NCI-H1436 treated with DMSO at 0.1 percent for 48 hours (cell line): Measurements from ENCODE around the gene ANKRD63.

Experiments
- DNase-seq: peaks from one replicate; lab custom pipeline; 2025; lab: John Stamatoyannopoulos, UW

Gene ANKRD63

GRCh38 chr15:40257656-40258450, 25.0 kb downstream of the ANKRD63 start:
- no peak for DNase-seq

- DNase-seq = no peak
Observed at GRCh38 chr15:40256638-40257235, 26.1 kb downstream of the ANKRD63 start.

GRCh38 chr15:40255033-40255432, 27.8 kb downstream of the ANKRD63 start:
- DNase-seq = no peak

- DNase-seq = no peak
Observed at GRCh38 chr15:40254452-40254851, 28.4 kb downstream of the ANKRD63 start.

- no peak for DNase-seq
Observed at GRCh38 chr15:40253167-40253790, 29.6 kb downstream of the ANKRD63 start.

GRCh38 chr15:40252438-40253166, 30.3 kb downstream of the ANKRD63 start:
- no peak for DNase-seq

GRCh38 chr15:40252141-40252437, 30.8 kb downstream of the ANKRD63 start:
- DNase-seq = no peak

- no peak for DNase-seq
Observed at GRCh38 chr15:40251486-40252140, 31.3 kb downstream of the ANKRD63 start.

- no peak for DNase-seq
Observed at GRCh38 chr15:40250771-40251483, 31.9 kb downstream of the ANKRD63 start.

- no peak for DNase-seq
Observed at GRCh38 chr15:40250304-40250656, 32.6 kb downstream of the ANKRD63 start.

GRCh38 chr15:40249477-40250303, 33.2 kb downstream of the ANKRD63 start:
- DNase-seq = no peak

GRCh38 chr15:40248006-40248783, 34.7 kb downstream of the ANKRD63 start:
- DNase-seq = no peak

- no peak for DNase-seq
Observed at GRCh38 chr15:40247406-40247971, 35.4 kb downstream of the ANKRD63 start.

- no peak for DNase-seq
Observed at GRCh38 chr15:40246496-40247280, 36.2 kb downstream of the ANKRD63 start.

- DNase-seq = no peak
Observed at GRCh38 chr15:40245666-40246450, 37.0 kb downstream of the ANKRD63 start.

GRCh38 chr15:40244961-40245523, 37.8 kb downstream of the ANKRD63 start:
- DNase-seq = no peak

- no peak for DNase-seq
Observed at GRCh38 chr15:40243126-40243810, 39.6 kb downstream of the ANKRD63 start.
